ENCODE measurements around the gene OTOGL. TPM values are rescaled to one million over a fixed set of nuclear protein-coding genes. Genes with fewer than 3 reads are reported as not detected.

The OTOGL gene
- total RNA-seq, 1 experiment from 2014 or later: 0.44 TPM

- ChIA-PET POLR2A (ENCODE audit: unreplicated experiment) (no interaction called here), CTCF (no interaction called here)
- Histone ChIP-seq H3K79me2 (ENCODE audit: low read length) (no peaks in the 10 kb centered on the region), H3K9me3 (ENCODE audit: low read length) (no peaks in the 10 kb centered on the region), H3K9me2 (replicated peaks; ENCODE audit: low read length) (no peaks in the 10 kb centered on the region), H3K4me2 (ENCODE audit: low read length) (no peak overlapping the region), H3K36me3 (ENCODE audit: low read depth, low read length) (no peaks in the 10 kb centered on the region), H3K4me3 (ENCODE audit: low read length) (no peak overlapping the region), H3K9ac (ENCODE audit: low read length) (no peak overlapping the region), H3F3A (ENCODE audit: low read length, unreplicated experiment) (no peaks in the 10 kb centered on the region), H4K20me1 (ENCODE audit: low read length) (no peaks in the 10 kb centered on the region), H3K27ac (ENCODE audit: low read length) (no peak overlapping the region), H3K4me1 (ENCODE audit: insufficient read depth, low read length) (no peaks in the 10 kb centered on the region), H3K27me3 (ENCODE audit: low read length) (no peaks in the 10 kb centered on the region), H2AFZ (ENCODE audit: low read length) (no peak overlapping the region)
- intact Hi-C loops (cut with micrococcal nuclease): no loop called here
- 0 out of 2 replicates have a peak, but pooled peaks have one; percentile 24 for ATAC-seq
- DNase-seq: peak; percentile 18
- no TSS peak for BruUV-seq (replicated peaks)
- TF ChIP-seq EZH2phosphoT487 (IDR thresholded peaks at IDR 0.05; ENCODE audit: borderline replicate concordance, low read length) (no peak), CTCF (conservative IDR thresholded peaks at IDR 0.05; ENCODE audit: low read depth, low read length) (no peak)
These were observed 281.8 kb downstream of the OTOGL start for GRCh38 chr12:80381121-80381520.

DNA sequence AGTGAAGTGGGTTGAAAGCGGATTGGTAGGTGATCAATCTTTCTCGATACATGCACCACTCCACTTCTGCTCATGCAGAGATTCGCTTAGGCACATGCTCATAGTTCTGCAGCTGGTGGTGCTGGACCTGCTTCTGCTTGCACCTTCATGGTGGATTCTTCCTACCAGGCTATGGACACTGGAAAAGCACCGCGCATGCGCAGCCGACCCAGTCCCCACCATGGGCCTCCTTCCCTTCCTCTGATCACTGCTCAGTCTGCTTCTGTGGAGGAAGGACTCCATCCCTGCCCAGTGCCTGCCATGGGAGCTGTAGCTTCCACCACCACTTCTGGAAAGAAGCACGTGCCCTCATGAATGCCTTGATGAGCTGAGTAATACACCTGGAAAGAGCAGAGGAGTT is 282.9 kb downstream of the OTOGL start:
- no peak for ATAC-seq
- DNase-seq: no peak

GRCh38 chr12:80400571-80400991 is 301.2 kb downstream of the OTOGL start:
- ChIA-PET POLR2A (ENCODE audit: unreplicated experiment) (no interaction called here), CTCF (no interaction called here)
- Histone ChIP-seq H3K9ac (ENCODE audit: low read length) (no peak overlapping the region), H3K4me1 (ENCODE audit: insufficient read depth, low read length) (peaks cover 13% of the 10 kb centered on the region), H3K4me2 (ENCODE audit: low read length) (no peak overlapping the region), H3K36me3 (ENCODE audit: low read depth, low read length) (no peaks in the 10 kb centered on the region), H3F3A (ENCODE audit: low read length, unreplicated experiment) (no peaks in the 10 kb centered on the region), H3K4me3 (ENCODE audit: low read length) (no peak overlapping the region), H4K20me1 (ENCODE audit: low read length) (no peaks in the 10 kb centered on the region), H2AFZ (ENCODE audit: low read length) (no peak overlapping the region), H3K79me2 (ENCODE audit: low read length) (no peaks in the 10 kb centered on the region), H3K9me2 (replicated peaks; ENCODE audit: low read length) (no peaks in the 10 kb centered on the region), H3K27ac (ENCODE audit: low read length) (no peak overlapping the region), H3K9me3 (ENCODE audit: low read length) (no peaks in the 10 kb centered on the region), H3K27me3 (ENCODE audit: low read length) (no peaks in the 10 kb centered on the region)
- intact Hi-C loops (cut with micrococcal nuclease): no loop called here
- BruUV-seq (replicated peaks): no TSS peak
- ATAC-seq: no peak
- no peak for DNase-seq
- TF ChIP-seq EZH2 (IDR thresholded peaks at IDR 0.05; ENCODE audit: low read length, unreplicated experiment): no peak
- TF ChIP-seq CTCF (conservative IDR thresholded peaks at IDR 0.05; ENCODE audit: low read depth, low read length): no peak
- no peak for TF ChIP-seq EZH2phosphoT487 (IDR thresholded peaks at IDR 0.05; ENCODE audit: borderline replicate concordance, low read length)

More for the DNA sequence above, 282.9 kb downstream of the OTOGL start:
- Histone ChIP-seq H3K9me3 (ENCODE audit: low read length) (no peaks in the 10 kb centered on the region), H3K4me1 (ENCODE audit: insufficient read depth, low read length) (no peaks in the 10 kb centered on the region), H3K36me3 (ENCODE audit: low read depth, low read length) (no peaks in the 10 kb centered on the region), H3K4me3 (ENCODE audit: low read length) (no peak overlapping the region), H2AFZ (ENCODE audit: low read length) (no peak overlapping the region), H3K27me3 (ENCODE audit: low read length) (no peaks in the 10 kb centered on the region), H3K4me2 (ENCODE audit: low read length) (no peak overlapping the region), H3K27ac (ENCODE audit: low read length) (no peak overlapping the region), H3K9ac (ENCODE audit: low read length) (no peak overlapping the region), H4K20me1 (ENCODE audit: low read length) (no peaks in the 10 kb centered on the region), H3K9me2 (replicated peaks; ENCODE audit: low read length) (no peaks in the 10 kb centered on the region), H3F3A (ENCODE audit: low read length, unreplicated experiment) (no peaks in the 10 kb centered on the region), H3K79me2 (ENCODE audit: low read length) (no peaks in the 10 kb centered on the region)
- POLR2A ChIA-PET (ENCODE audit: unreplicated experiment): no interaction called here
- intact Hi-C loops (cut with micrococcal nuclease): no loop called here
- TF ChIP-seq EZH2phosphoT487 (IDR thresholded peaks at IDR 0.05; ENCODE audit: borderline replicate concordance, low read length): no peak
- no TSS peak for BruUV-seq (replicated peaks)
- CTCF ChIA-PET: no interaction called here

Data from PC-3 (cell line).